ENCODE results near the gene PPEF2. TPM values are rescaled to one million over a fixed set of nuclear protein-coding genes. Genes with fewer than 3 reads are reported as not detected.

Gene PPEF2, protein sequence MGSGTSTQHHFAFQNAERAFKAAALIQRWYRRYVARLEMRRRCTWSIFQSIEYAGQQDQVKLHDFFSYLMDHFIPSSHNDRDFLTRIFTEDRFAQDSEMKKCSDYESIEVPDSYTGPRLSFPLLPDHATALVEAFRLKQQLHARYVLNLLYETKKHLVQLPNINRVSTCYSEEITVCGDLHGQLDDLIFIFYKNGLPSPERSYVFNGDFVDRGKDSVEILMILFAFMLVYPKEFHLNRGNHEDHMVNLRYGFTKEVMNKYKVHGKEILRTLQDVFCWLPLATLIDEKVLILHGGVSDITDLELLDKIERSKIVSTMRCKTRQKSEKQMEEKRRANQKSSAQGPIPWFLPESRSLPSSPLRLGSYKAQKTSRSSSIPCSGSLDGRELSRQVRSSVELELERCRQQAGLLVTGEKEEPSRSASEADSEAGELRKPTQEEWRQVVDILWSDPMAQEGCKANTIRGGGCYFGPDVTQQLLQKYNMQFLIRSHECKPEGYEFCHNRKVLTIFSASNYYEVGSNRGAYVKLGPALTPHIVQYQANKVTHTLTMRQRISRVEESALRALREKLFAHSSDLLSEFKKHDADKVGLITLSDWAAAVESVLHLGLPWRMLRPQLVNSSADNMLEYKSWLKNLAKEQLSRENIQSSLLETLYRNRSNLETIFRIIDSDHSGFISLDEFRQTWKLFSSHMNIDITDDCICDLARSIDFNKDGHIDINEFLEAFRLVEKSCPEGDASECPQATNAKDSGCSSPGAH
- under 1 TPM; 0.36 to 0.41 TPM for total RNA-seq
- polyA plus RNA-seq, result not detected

DNA sequence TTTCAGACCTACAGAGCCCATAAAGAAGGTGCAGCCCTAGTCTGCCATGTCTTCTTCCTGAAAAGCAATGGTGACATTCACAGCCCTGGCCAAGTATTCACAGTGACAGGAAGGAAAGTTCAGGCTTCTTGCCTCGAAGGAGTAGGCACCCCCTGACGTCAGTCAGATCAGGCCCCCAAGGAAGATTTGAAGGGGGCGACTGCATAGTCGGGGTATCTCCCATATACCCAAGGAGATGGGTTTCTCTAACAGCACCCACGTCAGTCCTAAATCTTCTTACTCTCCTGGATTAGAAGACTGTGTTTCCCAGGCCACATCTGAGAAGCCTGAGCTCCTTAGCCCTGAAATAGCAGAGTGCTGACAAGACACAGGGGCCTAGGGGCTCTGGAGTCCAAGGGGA lies at the start of gene PPEF2:
TSS of gene PPEF2 (minus strand) at position 101 of the 400 bp plus-strand sequence. CDS start 6,127 bp downstream, outside the sequence.
- Mint-ChIP-seq H3K36me3 (no peaks in the 10 kb centered on the region), H3K9me3 (no peaks in the 10 kb centered on the region), H3K4me3 (peak within 1 kb of the TSS in 1 of 8 donors; percentile 51), H3K27ac (no peak within 1 kb of the TSS), H3K4me1 (peaks cover 0 to 1% (median 0%) of the 10 kb centered on the region in 4 donors), H3K27me3 (no peaks in the 10 kb centered on the region)
- no peaks in the 10 kb centered on the region for H3K9me3 ChIP-seq (ENCODE audit: control insufficient read depth in 1 of 2, low read length in 2 of 2)
- intact Hi-C loops (cut with micrococcal nuclease), result no loop called here
- H3K4me1 ChIP-seq (ENCODE audit: insufficient read depth, low read length), result no peaks in the 10 kb centered on the region
- H3K4me3 ChIP-seq (ENCODE audit: low read length in 2 of 2), result no peak within 1 kb of the TSS
- no peak for DNase-seq
- H3K27me3 ChIP-seq (ENCODE audit: insufficient read depth, low read length), result no peaks in the 10 kb centered on the region
- ChIA-PET CTCF (ENCODE audit: partially characterized antibody) (interaction anchor here (1.1 to 1.3 kb wide), 2 partner anchors 8 to 92 kb away, joined by 3 read pairs; no protein-coding TSS in a partner anchor), POLR2A (ENCODE audit: partially characterized antibody) (no interaction called here)
- H3K27ac ChIP-seq (ENCODE audit: low read depth, low read length), result no peak within 1 kb of the TSS
- H3K36me3 ChIP-seq (ENCODE audit: insufficient read depth, low read length), result no peaks in the 10 kb centered on the region

- H3K4me1 ChIP-seq (ENCODE audit: insufficient read depth, low read length), result no peaks in the 10 kb centered on the region
- Mint-ChIP-seq H3K27ac (no peak overlapping the region), H3K36me3 (peaks cover 41 to 63% of the 10 kb centered on the region in 2 donors), H3K27me3 (no peaks in the 10 kb centered on the region), H3K9me3 (no peaks in the 10 kb centered on the region), H3K4me1 (peaks cover 0 to 4% (median 2%) of the 10 kb centered on the region in 4 donors), H3K4me3 (no peak overlapping the region)
- H3K4me3 ChIP-seq (ENCODE audit: low read length in 2 of 2), result no peak overlapping the region
- no peaks in the 10 kb centered on the region for H3K27me3 ChIP-seq (ENCODE audit: insufficient read depth, low read length)
- DNase-seq, result no peak
- ChIA-PET POLR2A (ENCODE audit: partially characterized antibody) (no interaction called here), CTCF (ENCODE audit: partially characterized antibody) (interaction anchor here (2.3 kb wide), 1 partner anchor 9 kb away, joined by 8 read pairs; the partner anchor contains the start of gene NAAA)
- H3K9me3 ChIP-seq (ENCODE audit: control insufficient read depth in 1 of 2, low read length in 2 of 2), result no peaks in the 10 kb centered on the region
- H3K36me3 ChIP-seq (ENCODE audit: insufficient read depth, low read length), result peaks cover 16% of the 10 kb centered on the region
- intact Hi-C loops (cut with micrococcal nuclease), result no loop called here
- no peak overlapping the region for H3K27ac ChIP-seq (ENCODE audit: low read depth, low read length)
Observed at GRCh38 chr4:75950213-75950815, 48.1 kb upstream of the PPEF2 start.

- Mint-ChIP-seq H3K36me3 (peaks cover 32 to 53% of the 10 kb centered on the region in 2 donors), H3K4me3 (no peak overlapping the region), H3K27ac (peak overlapping the region in 2 of 7 donors; percentile 18 to 29), H3K9me3 (no peaks in the 10 kb centered on the region), H3K27me3 (no peaks in the 10 kb centered on the region), H3K4me1 (peaks cover 0 to 4% (median 2%) of the 10 kb centered on the region in 4 donors)
- Histone ChIP-seq H3K9me3 (ENCODE audit: control insufficient read depth in 1 of 2, low read length in 2 of 2) (no peaks in the 10 kb centered on the region), H3K27ac (ENCODE audit: low read depth, low read length) (no peak overlapping the region), H3K27me3 (ENCODE audit: insufficient read depth, low read length) (no peaks in the 10 kb centered on the region), H3K4me3 (ENCODE audit: low read length in 2 of 2) (no peak overlapping the region), H3K4me1 (ENCODE audit: insufficient read depth, low read length) (no peaks in the 10 kb centered on the region), H3K36me3 (ENCODE audit: insufficient read depth, low read length) (peaks cover 16% of the 10 kb centered on the region)
- DNase-seq, result no peak
- ChIA-PET CTCF (ENCODE audit: partially characterized antibody) (no interaction called here), POLR2A (ENCODE audit: partially characterized antibody) (interaction anchor here (1.0 kb wide), 1 partner anchor 9 kb away, joined by 4 read pairs; no protein-coding TSS in a partner anchor)
- intact Hi-C loops (cut with micrococcal nuclease), result loop anchor here (10.0 kb wide), 1 partner anchor 1126 kb away; the partner anchor contains the start of gene CCNI
Observed at GRCh38 chr4:75948822-75949444, 46.7 kb upstream of the PPEF2 start.

- H3K9me3 ChIP-seq (ENCODE audit: control insufficient read depth in 1 of 2, low read length in 2 of 2), result no peaks in the 10 kb centered on the region
- no peaks in the 10 kb centered on the region for H3K27me3 ChIP-seq (ENCODE audit: insufficient read depth, low read length)
- ChIA-PET CTCF (ENCODE audit: partially characterized antibody) (interaction anchor here (1.1 to 2.2 kb wide), 9 partner anchors 10 to 214 kb away, joined by 3 to 20 read pairs (median 4); no protein-coding TSS in a partner anchor), POLR2A (ENCODE audit: partially characterized antibody) (interaction anchor here (0.8 to 2.9 kb wide), 19 partner anchors 11 to 1921 kb away, joined by 3 to 31 read pairs (median 4); partner anchors contain the start of genes CDKL2, G3BP2, NUP54 and RCHY1)
- peak within 1 kb of the TSS; percentile 96 to 98 (median 98) for H3K27ac Mint-ChIP-seq
- H3K4me3 Mint-ChIP-seq, result peak within 1 kb of the TSS; percentile 97 to 99 (median 98)
- no peaks in the 10 kb centered on the region for H3K9me3 Mint-ChIP-seq
- intact Hi-C loops (cut with micrococcal nuclease), result loop anchor here (1.0 to 10.0 kb wide), 9 partner anchors 24 to 1216 kb away; partner anchors contain the start of genes CCNG2, CCNI, G3BP2 and NUP54
- H3K4me1 Mint-ChIP-seq, result peaks cover 10 to 35% (median 19%) of the 10 kb centered on the region in 4 donors
- H3K4me1 ChIP-seq (ENCODE audit: insufficient read depth, low read length), result peaks cover 19% of the 10 kb centered on the region
- H3K27me3 Mint-ChIP-seq, result no peaks in the 10 kb centered on the region
- H3K36me3 Mint-ChIP-seq, result peaks cover 13 to 33% of the 10 kb centered on the region in 2 donors
- DNase-seq, result peak; percentile 73 to 84 (median 80)
- H3K27ac ChIP-seq (ENCODE audit: low read depth, low read length), result peak within 1 kb of the TSS; percentile 75
- H3K36me3 ChIP-seq (ENCODE audit: insufficient read depth, low read length), result peaks cover 4% of the 10 kb centered on the region
- peak within 1 kb of the TSS; percentile 80 to 98 for H3K4me3 ChIP-seq (ENCODE audit: low read length in 2 of 2)
Observed at GRCh38 chr4:75940692-75941253, 38.5 kb upstream of the PPEF2 start, which contains the start of gene NAAA. TSS of gene NAAA (minus strand) at chr4:75941013. CDS start at chr4:75940949, 64 bp downstream.

- peak overlapping the region; percentile 96 to 98 (median 98) for H3K27ac Mint-ChIP-seq
- peak overlapping the region; percentile 80 to 98 for H3K4me3 ChIP-seq (ENCODE audit: low read length in 2 of 2)
- H3K4me1 ChIP-seq (ENCODE audit: insufficient read depth, low read length), result peaks cover 19% of the 10 kb centered on the region
- peaks cover 10 to 35% (median 19%) of the 10 kb centered on the region in 4 donors for H3K4me1 Mint-ChIP-seq
- H3K9me3 ChIP-seq (ENCODE audit: control insufficient read depth in 1 of 2, low read length in 2 of 2), result no peaks in the 10 kb centered on the region
- no peaks in the 10 kb centered on the region for H3K27me3 Mint-ChIP-seq
- H3K36me3 Mint-ChIP-seq, result peaks cover 13 to 39% of the 10 kb centered on the region in 2 donors
- POLR2A ChIA-PET (ENCODE audit: partially characterized antibody), result interaction anchor here (0.7 to 2.9 kb wide), 23 partner anchors 8 to 1922 kb away, joined by 3 to 31 read pairs (median 4); partner anchors contain the start of genes CDKL2, G3BP2, NUP54 and RCHY1
- CTCF ChIA-PET (ENCODE audit: partially characterized antibody), result interaction anchor here (1.1 to 2.2 kb wide), 9 partner anchors 9 to 213 kb away, joined by 3 to 20 read pairs (median 4); no protein-coding TSS in a partner anchor
- peaks cover 4% of the 10 kb centered on the region for H3K36me3 ChIP-seq (ENCODE audit: insufficient read depth, low read length)
- intact Hi-C loops (cut with micrococcal nuclease), result loop anchor here (1.0 to 10.0 kb wide), 7 partner anchors 50 to 1217 kb away; partner anchors contain the start of genes CCNG2, CCNI, G3BP2 and NUP54
- no peaks in the 10 kb centered on the region for H3K9me3 Mint-ChIP-seq
- peak; percentile 67 to 87 (median 72) for DNase-seq
- peak overlapping the region; percentile 75 for H3K27ac ChIP-seq (ENCODE audit: low read depth, low read length)
- H3K27me3 ChIP-seq (ENCODE audit: insufficient read depth, low read length), result no peaks in the 10 kb centered on the region
- H3K4me3 Mint-ChIP-seq, result peak overlapping the region; percentile 97 to 99 (median 98)
Observed at GRCh38 chr4:75939890-75940691, 37.8 kb upstream of the PPEF2 start.
